Measurements from ENCODE around the gene MARCHF6. TPM values are rescaled to one million over a fixed set of nuclear protein-coding genes. Genes with fewer than 3 reads are reported as not detected.

MARCHF6 gene, protein sequence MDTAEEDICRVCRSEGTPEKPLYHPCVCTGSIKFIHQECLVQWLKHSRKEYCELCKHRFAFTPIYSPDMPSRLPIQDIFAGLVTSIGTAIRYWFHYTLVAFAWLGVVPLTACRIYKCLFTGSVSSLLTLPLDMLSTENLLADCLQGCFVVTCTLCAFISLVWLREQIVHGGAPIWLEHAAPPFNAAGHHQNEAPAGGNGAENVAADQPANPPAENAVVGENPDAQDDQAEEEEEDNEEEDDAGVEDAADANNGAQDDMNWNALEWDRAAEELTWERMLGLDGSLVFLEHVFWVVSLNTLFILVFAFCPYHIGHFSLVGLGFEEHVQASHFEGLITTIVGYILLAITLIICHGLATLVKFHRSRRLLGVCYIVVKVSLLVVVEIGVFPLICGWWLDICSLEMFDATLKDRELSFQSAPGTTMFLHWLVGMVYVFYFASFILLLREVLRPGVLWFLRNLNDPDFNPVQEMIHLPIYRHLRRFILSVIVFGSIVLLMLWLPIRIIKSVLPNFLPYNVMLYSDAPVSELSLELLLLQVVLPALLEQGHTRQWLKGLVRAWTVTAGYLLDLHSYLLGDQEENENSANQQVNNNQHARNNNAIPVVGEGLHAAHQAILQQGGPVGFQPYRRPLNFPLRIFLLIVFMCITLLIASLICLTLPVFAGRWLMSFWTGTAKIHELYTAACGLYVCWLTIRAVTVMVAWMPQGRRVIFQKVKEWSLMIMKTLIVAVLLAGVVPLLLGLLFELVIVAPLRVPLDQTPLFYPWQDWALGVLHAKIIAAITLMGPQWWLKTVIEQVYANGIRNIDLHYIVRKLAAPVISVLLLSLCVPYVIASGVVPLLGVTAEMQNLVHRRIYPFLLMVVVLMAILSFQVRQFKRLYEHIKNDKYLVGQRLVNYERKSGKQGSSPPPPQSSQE
- 42.8 to 84.2 TPM (median 71.6 TPM) in 5 replicates for total RNA-seq (2022; extraction: Qiagen RNA extraction; ENCODE audit: low read depth)

GRCh38 chr5:10353241-10354047 lies at the start of gene MARCHF6:
TSS of gene MARCHF6 (plus strand) at chr5:10353695. CDS start at chr5:10353899, 204 bp downstream.

DNA sequence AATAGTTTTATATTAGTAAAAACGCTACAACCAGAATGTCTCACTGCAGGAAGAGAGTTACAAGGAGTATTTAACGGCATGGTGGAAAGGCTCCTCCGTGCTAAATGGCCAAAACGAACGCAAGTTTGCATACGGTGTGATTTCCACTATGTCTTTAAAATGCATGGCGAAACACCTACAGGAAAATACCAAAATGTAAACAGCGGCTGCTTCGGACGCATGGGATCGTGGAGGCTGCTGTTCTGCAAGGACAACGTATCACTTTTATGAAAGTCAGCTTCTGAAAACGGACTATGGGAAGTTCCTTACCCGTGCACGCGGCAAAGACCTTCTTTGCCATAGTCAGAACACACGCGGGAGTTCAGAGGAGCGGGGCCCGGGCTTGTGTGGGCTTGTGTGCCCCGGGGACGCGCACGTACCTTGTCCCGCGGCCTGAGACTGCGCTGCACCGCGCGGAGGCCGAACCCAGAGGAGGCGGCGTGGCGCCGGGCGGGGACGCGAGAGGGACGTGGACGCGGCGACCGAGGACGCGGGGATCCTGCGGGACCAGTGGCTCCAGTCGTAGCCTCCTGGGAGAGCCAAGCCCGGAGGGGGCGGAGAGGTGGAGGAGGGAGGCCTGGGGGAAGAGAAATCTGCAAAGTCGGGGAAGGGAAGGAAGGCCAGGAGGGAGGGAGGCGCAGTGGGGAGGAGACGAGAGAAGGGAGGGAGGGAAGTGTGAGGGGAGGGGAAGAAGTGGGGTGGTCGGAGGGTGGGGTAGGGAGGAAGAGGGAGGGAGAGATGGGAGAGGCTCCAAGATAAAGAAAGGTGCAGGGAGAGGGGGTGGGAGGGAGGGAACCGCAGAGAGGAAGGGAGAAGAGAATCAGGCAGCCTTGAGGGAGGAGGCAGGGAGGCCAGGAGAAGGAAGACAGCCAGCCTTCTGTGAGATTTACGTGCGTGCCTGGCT lies 46.0 kb upstream of the MARCHF6 start, which contains the start of gene CMBL:
CMBL (minus strand) TSS at position 697 of the 943 bp plus-strand sequence. CDS start 17,140 bp downstream, outside the sequence.

Other genes with a start within 250 kb of the MARCHF6 start
- 12.9 to 15.9 TPM (median 13.8 TPM) in 5 replicates for gene ATPSCKMT, start 103.8 kb upstream of the MARCHF6 start, total RNA-seq (2022; extraction: Qiagen RNA extraction; ENCODE audit: low read depth)
- 507 to 636 TPM (median 559 TPM) in 5 replicates for gene CCT5, start 103.4 kb upstream of the MARCHF6 start, total RNA-seq (2022; extraction: Qiagen RNA extraction; ENCODE audit: low read depth)
- 20.1 to 24.5 TPM (median 22.2 TPM) in 5 replicates for gene CMBL, start 45.8 kb upstream of the MARCHF6 start, total RNA-seq (2022; extraction: Qiagen RNA extraction; ENCODE audit: low read depth)
- gene ROPN1L, start 88.2 kb downstream of the MARCHF6 start, total RNA-seq (2022; extraction: Qiagen RNA extraction; ENCODE audit: low read depth): 1.3 to 2.8 TPM (median 2.2 TPM) in 5 replicates
- 8.5 to 15.0 TPM (median 11.3 TPM) in 5 replicates for gene ANKRD33B, start 210.4 kb downstream of the MARCHF6 start, total RNA-seq (2022; extraction: Qiagen RNA extraction; ENCODE audit: low read depth)